ENCODE results near the gene MATN3. TPM values are rescaled to one million over a fixed set of nuclear protein-coding genes. Genes with fewer than 3 reads are reported as not detected.
A peak's percentile ranks its signal among the peaks of the same experiment; 100 is the strongest.

The MATN3 gene
- total and polyA plus RNA-seq, 2 of the 13 experiments (the other 11 are each of a cell fraction or from before 2014, with no cell fraction given) = 36.1 to 208 TPM

- no peak; the same call in 1 of the 2 replicates for TF ChIP-seq HES4 (CRISPR knock-in tag; IDR thresholded peaks at IDR 0.05; ENCODE audit: borderline replicate concordance)
- TF ChIP-seq GZF1 (CRISPR knock-in tag; IDR thresholded peaks at IDR 0.05) = no peak; the same call in 1 of the 2 replicates
- no peak for TF ChIP-seq ZNF292 (CRISPR knock-in tag; IDR thresholded peaks at IDR 0.05; ENCODE audit: borderline replicate concordance, low read depth)
- no peak; the same call in 1 of the 2 replicates for TF ChIP-seq ZNF160 (CRISPR knock-in tag; IDR thresholded peaks at IDR 0.05)
- no peak for TF ChIP-seq NR2F2 (IDR thresholded peaks at IDR 0.05; ENCODE audit: borderline replicate concordance, low read depth)
- TF ChIP-seq, protein P1, sequence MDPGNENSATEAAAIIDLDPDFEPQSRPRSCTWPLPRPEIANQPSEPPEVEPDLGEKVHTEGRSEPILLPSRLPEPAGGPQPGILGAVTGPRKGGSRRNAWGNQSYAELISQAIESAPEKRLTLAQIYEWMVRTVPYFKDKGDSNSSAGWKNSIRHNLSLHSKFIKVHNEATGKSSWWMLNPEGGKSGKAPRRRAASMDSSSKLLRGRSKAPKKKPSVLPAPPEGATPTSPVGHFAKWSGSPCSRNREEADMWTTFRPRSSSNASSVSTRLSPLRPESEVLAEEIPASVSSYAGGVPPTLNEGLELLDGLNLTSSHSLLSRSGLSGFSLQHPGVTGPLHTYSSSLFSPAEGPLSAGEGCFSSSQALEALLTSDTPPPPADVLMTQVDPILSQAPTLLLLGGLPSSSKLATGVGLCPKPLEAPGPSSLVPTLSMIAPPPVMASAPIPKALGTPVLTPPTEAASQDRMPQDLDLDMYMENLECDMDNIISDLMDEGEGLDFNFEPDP (CRISPR knock-in tag; conservative IDR thresholded peaks at IDR 0.05) = no peak
- no peak for TF ChIP-seq PHB2 (IDR thresholded peaks at IDR 0.05; ENCODE audit: partially characterized antibody)
- TF ChIP-seq NR2C2 (CRISPR knock-in tag; IDR thresholded peaks at IDR 0.05; ENCODE audit: borderline replicate concordance) = no peak
- TF ChIP-seq JDP2 (CRISPR knock-in tag; IDR thresholded peaks at IDR 0.05; ENCODE audit: borderline replicate concordance) = no peak
- TF ChIP-seq ZNF263 (CRISPR knock-in tag; IDR thresholded peaks at IDR 0.05) = peak; percentile 63; the same call in 1 of the 2 replicates
- TF ChIP-seq XRCC5 (optimal IDR thresholded peaks at IDR 0.05; ENCODE audit: low read length) = peak; percentile 49
- TF ChIP-seq FOXJ3 (CRISPR knock-in tag; IDR thresholded peaks at IDR 0.05; ENCODE audit: borderline replicate concordance) = no peak; the same call in 1 of the 2 replicates
- TF ChIP-seq MAFK (conservative IDR thresholded peaks at IDR 0.05 in 1 of 2, IDR thresholded peaks at IDR 0.05 in 1 of 2; ENCODE audit: low read length in 2 of 2) = no peak
- TF ChIP-seq, protein P2, sequence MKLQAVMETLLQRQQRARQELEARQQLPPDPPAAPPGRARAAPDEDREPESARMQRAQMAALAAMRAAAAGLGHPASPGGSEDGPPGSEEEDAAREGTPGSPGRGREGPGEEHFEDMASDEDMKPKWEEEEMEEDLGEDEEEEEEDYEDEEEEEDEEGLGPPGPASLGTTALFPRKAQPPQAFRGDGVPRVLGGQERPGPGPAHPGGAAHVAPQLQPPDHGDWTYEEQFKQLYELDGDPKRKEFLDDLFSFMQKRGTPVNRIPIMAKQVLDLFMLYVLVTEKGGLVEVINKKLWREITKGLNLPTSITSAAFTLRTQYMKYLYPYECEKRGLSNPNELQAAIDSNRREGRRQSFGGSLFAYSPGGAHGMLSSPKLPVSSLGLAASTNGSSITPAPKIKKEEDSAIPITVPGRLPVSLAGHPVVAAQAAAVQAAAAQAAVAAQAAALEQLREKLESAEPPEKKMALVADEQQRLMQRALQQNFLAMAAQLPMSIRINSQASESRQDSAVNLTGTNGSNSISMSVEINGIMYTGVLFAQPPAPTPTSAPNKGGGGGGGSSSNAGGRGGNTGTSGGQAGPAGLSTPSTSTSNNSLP (IDR thresholded peaks at IDR 0.05; ENCODE audit: low read depth, low read length) = 0 out of 2 replicates have a peak, but pooled peaks have one; percentile 23
- TF ChIP-seq, protein P3, sequence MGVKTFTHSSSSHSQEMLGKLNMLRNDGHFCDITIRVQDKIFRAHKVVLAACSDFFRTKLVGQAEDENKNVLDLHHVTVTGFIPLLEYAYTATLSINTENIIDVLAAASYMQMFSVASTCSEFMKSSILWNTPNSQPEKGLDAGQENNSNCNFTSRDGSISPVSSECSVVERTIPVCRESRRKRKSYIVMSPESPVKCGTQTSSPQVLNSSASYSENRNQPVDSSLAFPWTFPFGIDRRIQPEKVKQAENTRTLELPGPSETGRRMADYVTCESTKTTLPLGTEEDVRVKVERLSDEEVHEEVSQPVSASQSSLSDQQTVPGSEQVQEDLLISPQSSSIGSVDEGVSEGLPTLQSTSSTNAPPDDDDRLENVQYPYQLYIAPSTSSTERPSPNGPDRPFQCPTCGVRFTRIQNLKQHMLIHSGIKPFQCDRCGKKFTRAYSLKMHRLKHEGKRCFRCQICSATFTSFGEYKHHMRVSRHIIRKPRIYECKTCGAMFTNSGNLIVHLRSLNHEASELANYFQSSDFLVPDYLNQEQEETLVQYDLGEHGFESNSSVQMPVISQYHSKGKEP (CRISPR knock-in tag; IDR thresholded peaks at IDR 0.05) = no peak
- TF ChIP-seq SNAI1 (CRISPR knock-in tag; IDR thresholded peaks at IDR 0.05; ENCODE audit: borderline replicate concordance) = no peak
Observed at GRCh38 chr2:20050646-20051531, 38.4 kb upstream of the MATN3 start (continued).

Measured in HepG2 (cell line).